IMR-90 (cell line): ENCODE measurements around the gene GSK3B. TPM values are rescaled to one million over a fixed set of nuclear protein-coding genes. Genes with fewer than 3 reads are reported as not detected.

Experiments
- ATAC-seq: fragments of 200-7000 bp; cut with Tn5 transposase; 2 replicates; pipeline ENCODE4 v1.9.1; 2020; ENCODE audit warnings: low read depth, mild to moderate bottlenecking, moderate library complexity
- BruUV-seq: library from RNA; stranded (reverse); fragments of 400-500 nt; replicated peaks from 2 replicates; lab custom pipeline; 2021; lab: Mats Ljungman, UMichigan
- CTCF ChIA-PET: fragments of 300-600 bp; formaldehyde crosslinking; extraction: SDS; loops from one replicate; lab custom pipeline; 2021; ENCODE audit warnings: antibody characterized with exemption; lab: Yijun Ruan, JAX
- POLR2A ChIA-PET: fragments of 300-600 bp; sonication (Branson Sonifier 250); formaldehyde crosslinking; loops from one replicate; lab custom pipeline; 2022; ENCODE audit warnings: antibody characterized with exemption; ENCODE audit not compliant: unreplicated experiment; lab: Charles Lee
- DNase-seq: peaks from one replicate; pipeline ENCODE4 v3.0.0; 2013
- H2AFZ ChIP-seq: replicated peaks from 2 replicates; pipeline ENCODE3; 2013; ENCODE audit warnings: low read length, mild to moderate bottlenecking; ENCODE audit not compliant: poor library complexity
- H2AK5ac ChIP-seq: 2 replicates; pipeline ENCODE4 v1.6.1; 2013; ENCODE audit warnings: low read depth, low read length, inconsistent platforms
- H2AK9ac ChIP-seq: replicated peaks from 2 replicates; pipeline ENCODE3; 2013; ENCODE audit warnings: mild to moderate bottlenecking, low read depth, low read length, moderate library complexity; ENCODE audit not compliant: poor library complexity
- H2BK120ac ChIP-seq: 2 replicates; pipeline ENCODE4 v1.6.1; 2013; ENCODE audit warnings: low read depth, low read length, inconsistent platforms
- H2BK15ac ChIP-seq: 3 replicates; pipeline ENCODE4 v1.6.1; 2013; ENCODE audit warnings: low read depth, low read length, inconsistent platforms
- H2BK20ac ChIP-seq: 2 replicates; pipeline ENCODE4 v1.6.1; 2013; ENCODE audit warnings: low read depth, mild to moderate bottlenecking, inconsistent platforms, low read length, moderate library complexity
- H2BK5ac ChIP-seq: 2 replicates; pipeline ENCODE4 v1.6.1; 2013; ENCODE audit warnings: mild to moderate bottlenecking, low read depth, low read length, inconsistent platforms; ENCODE audit not compliant: poor library complexity, severe bottlenecking
- H3K14ac ChIP-seq: replicated peaks from 2 replicates; pipeline ENCODE4 v1.6.1; 2013; ENCODE audit warnings: low read depth, low read length, inconsistent platforms
- H3K18ac ChIP-seq: 2 replicates; pipeline ENCODE4 v1.6.1; 2013; ENCODE audit warnings: low read depth, low read length, control low read depth
- H3K23ac ChIP-seq: 2 replicates; pipeline ENCODE4 v1.6.1; 2013; ENCODE audit warnings: low read depth, low read length, inconsistent platforms
- H3K27ac ChIP-seq: 2 replicates; pipeline ENCODE4 v1.5.1; 2013; ENCODE audit warnings: mild to moderate bottlenecking, control low read depth, low read length; ENCODE audit not compliant: insufficient read depth
- H3K27me3 ChIP-seq: 2 replicates; pipeline ENCODE4 v1.6.1; 2013; ENCODE audit warnings: low read length; ENCODE audit not compliant: control insufficient read depth, insufficient read depth
- H3K36me3 ChIP-seq: 2 replicates; pipeline ENCODE4 v1.6.1; 2013; ENCODE audit warnings: low read length, mixed read lengths; ENCODE audit not compliant: control insufficient read depth, insufficient read depth
- H3K4ac ChIP-seq: 2 replicates; pipeline ENCODE4 v1.6.1; 2013; ENCODE audit warnings: low read depth, low read length, inconsistent platforms
- H3K4me1 ChIP-seq: 2 replicates; pipeline ENCODE4 v1.6.1; 2013; ENCODE audit warnings: low read length, mixed read lengths; ENCODE audit not compliant: control insufficient read depth, insufficient read depth
- H3K4me2 ChIP-seq: 2 replicates; pipeline ENCODE4 v1.6.1; 2013; ENCODE audit warnings: low read depth, mild to moderate bottlenecking, control low read depth, low read length, moderate library complexity
- H3K4me3 ChIP-seq: 2 replicates; pipeline ENCODE4 v1.5.1; 2013; ENCODE audit warnings: low read depth, mild to moderate bottlenecking, control low read depth, low read length, moderate library complexity; ENCODE audit not compliant: insufficient read depth
- H3K56ac ChIP-seq: 2 replicates; pipeline ENCODE4 v1.6.1; 2013; ENCODE audit warnings: low read length, inconsistent platforms; ENCODE audit not compliant: insufficient read depth; ENCODE audit errors: extremely low read depth
- H3K79me1 ChIP-seq, 2 experiments: 2 replicates each; pipeline ENCODE4 v1.6.1; 2013; ENCODE audit warnings: low read length in 2 of 2, inconsistent platforms in 1 of 2, low read depth in 1 of 2
- H3K9ac ChIP-seq: 2 replicates; pipeline ENCODE4 v1.6.1; 2013; ENCODE audit warnings: low read depth, low read length, control low read depth
- H3K9me1 ChIP-seq: 2 replicates; pipeline ENCODE4 v1.6.1; 2013; ENCODE audit warnings: low read length, inconsistent platforms; ENCODE audit not compliant: insufficient read depth
- H3K9me3 ChIP-seq: 2 replicates; pipeline ENCODE4 v1.6.1; 2013; ENCODE audit warnings: low read length; ENCODE audit not compliant: control insufficient read depth, insufficient read depth
- H4K20me1 ChIP-seq: 2 replicates; pipeline ENCODE4 v1.6.1; 2013; ENCODE audit warnings: low read length, inconsistent platforms; ENCODE audit not compliant: insufficient read depth
- H4K5ac ChIP-seq: 2 replicates; pipeline ENCODE4 v1.6.1; 2013; ENCODE audit warnings: mild to moderate bottlenecking, low read depth, low read length, control low read depth
- H4K8ac ChIP-seq, 2 experiments: 2 replicates each; pipeline ENCODE4 v1.6.1; 2013; ENCODE audit warnings: low read depth in 2 of 2, low read length in 2 of 2, control low read depth in 1 of 2, inconsistent platforms in 1 of 2
- H4K91ac ChIP-seq: 2 replicates; pipeline ENCODE4 v1.6.1; 2013; ENCODE audit warnings: low read depth, low read length, inconsistent platforms; ENCODE audit not compliant: insufficient read depth
- CHD1 ChIP-seq: IDR thresholded peaks from 2 replicates; pipeline ENCODE4 v1.6.1; 2012; ENCODE audit warnings: low read depth, low read length, improper control_type of control experiment
- ELK1 ChIP-seq: fragments of 150-350 bp; IDR thresholded peaks from 2 replicates; pipeline ENCODE4 v1.6.1; 2016; ENCODE audit warnings: low read depth, mild to moderate bottlenecking, low read length, moderate library complexity, borderline replicate concordance
- FOS ChIP-seq: fragments of 150-350 bp; IDR thresholded peaks from 2 replicates; pipeline ENCODE4 v1.6.1; 2016; ENCODE audit warnings: low read depth, low read length
- NFE2L2 ChIP-seq: fragments of 150-350 bp; IDR thresholded peaks from 2 replicates; pipeline ENCODE4 v1.6.1; 2016; ENCODE audit warnings: low read depth, mild to moderate bottlenecking, low read length
- RCOR1 ChIP-seq: IDR thresholded peaks from 2 replicates; pipeline ENCODE4 v1.6.1; 2012; ENCODE audit warnings: mild to moderate bottlenecking, low read length, improper control_type of control experiment; ENCODE audit not compliant: insufficient replicate concordance
- USF2 ChIP-seq: fragments of 150-350 bp; IDR thresholded peaks from 2 replicates; pipeline ENCODE4 v1.6.1; 2017; ENCODE audit warnings: mild to moderate bottlenecking, antibody characterized with exemption, low read length, low read depth
- WGBS, 2 experiments: methylation state at CpG; one replicate each; pipeline versions ENCODE4 v1.1.5 to v1.1.7; 2013; ENCODE audit warnings: missing lambda C conversion rate in 2 of 2; ENCODE audit not compliant: insufficient read length in 1 of 2; ENCODE audit errors: extremely low coverage in 2 of 2; 5-methylcytosine and 5-hydroxymethylcytosine counted together
- dilution Hi-C: fragments of 300-500 bp; cut with HindIII; formaldehyde crosslinking; loops from one replicate; pipeline ENCODE4 v1.14.3; 2018; ENCODE audit warnings: low sequenced_read_pairs; ENCODE audit not compliant: unreplicated experiment
- in situ Hi-C: fragments of 300-500 bp; cut with MboI; formaldehyde crosslinking; loops from 3 replicates; pipeline ENCODE4 v1.14.3; 2019; ENCODE audit warnings: low sequenced_read_pairs, inconsistent platforms, mixed read lengths
- intact Hi-C: fragments of 100-400 bp; cut with micrococcal nuclease; formaldehyde crosslinking; loops from 2 replicates; pipeline ENCODE4 v1.10.0; 2022
- polyA plus RNA-seq, 3 experiments: library from polyadenylated mRNA; depleted of rRNA; stranded (reverse); fragments of >200 nt; gene quantifications; 2 replicates each; pipeline ENCODE4 v1.2.3, GENCODE V29; 2012; ENCODE audit warnings: low replicate concordance in 1 of 3
- total RNA-seq: library from RNA; depleted of rRNA; stranded (reverse); fragments of >200 nt; gene quantifications from 2 replicates; pipeline ENCODE4 v1.2.3, GENCODE V29; 2012

Gene GSK3B
- total and polyA plus RNA-seq, 2 of the 4 experiments (the other 2 are of a cell fraction), result 19.2 to 33.2 TPM

DNA sequence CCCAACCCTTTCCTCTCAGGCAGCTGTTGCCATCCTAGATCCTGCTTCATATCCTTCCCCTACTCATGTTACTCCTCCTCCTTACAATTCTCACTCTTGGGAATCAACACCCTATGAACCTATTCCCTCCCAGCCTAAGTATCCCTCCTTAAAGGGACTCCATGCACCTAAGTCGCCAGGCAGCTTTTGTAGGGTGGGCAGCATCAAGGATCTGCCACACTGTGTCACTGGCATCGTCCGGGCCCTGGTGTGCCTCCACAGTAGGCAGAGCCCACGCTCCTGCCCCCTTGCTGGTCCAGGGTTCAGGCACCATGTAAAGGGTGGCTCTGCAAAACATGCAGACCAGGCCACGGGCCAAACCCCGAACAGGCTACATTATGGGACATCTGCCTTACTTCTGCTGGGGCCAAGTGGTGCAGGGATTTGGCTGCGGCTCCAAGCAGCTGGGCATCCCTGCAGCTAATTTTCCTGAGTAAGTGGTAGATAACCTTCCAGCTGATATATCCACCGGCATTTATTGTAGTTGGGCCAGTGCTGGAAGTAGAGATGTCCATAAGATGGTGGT is 53.4 kb downstream of the GSK3B start:
- Histone ChIP-seq H3K4ac (no peak overlapping the region), H4K20me1 (peaks cover 86% of the 10 kb centered on the region), H3K79me1 (peaks cover 31 to 75% of the 10 kb centered on the region in 2 experiments), H3K4me1 (no peaks in the 10 kb centered on the region), H2AFZ (no peak overlapping the region), H3K36me3 (no peaks in the 10 kb centered on the region; the same call in 1 of the 2 replicates), H2BK20ac (no peak overlapping the region), H3K9me3 (peaks cover 24% of the 10 kb centered on the region), H4K8ac (no peak overlapping the region), H4K5ac (no peak overlapping the region), H2AK9ac (no peak overlapping the region), H3K56ac (no peak overlapping the region), H2BK5ac (no peak overlapping the region), H2AK5ac (no peak overlapping the region), H3K9ac (no peak overlapping the region), H2BK15ac (no peak overlapping the region), H3K4me2 (no peak overlapping the region), H3K18ac (no peak overlapping the region), H3K4me3 (no peak overlapping the region), H4K91ac (no peak overlapping the region), H2BK120ac (no peak overlapping the region), H3K27ac (no peak overlapping the region), H3K9me1 (peaks cover 3% of the 10 kb centered on the region; the same call in 1 of the 2 replicates), H3K27me3 (no peaks in the 10 kb centered on the region), H3K23ac (no peak overlapping the region), H3K14ac (no peak overlapping the region)
- in situ Hi-C loops (no loop called here), dilution Hi-C loops (no loop called here), intact Hi-C loops (no loop called here)
- 100% methylated on average over 2 of the region's 8 CpGs; no CpG with 5 or more reads in 1 of the 2 experiments for whole genome bisulfite sequencing, 2 experiments
- ATAC-seq (no peak), DNase-seq (no peak)
- POLR2A ChIA-PET, result no interaction called here
- BruUV-seq, result no TSS peak
- TF ChIP-seq ELK1 (no peak), USF2 (no peak), CHD1 (no peak), NFE2L2 (no peak), FOS (no peak), RCOR1 (no peak)
- CTCF ChIA-PET, result no interaction called here
